Lower leg skin (tissue), 4 donors: ENCODE results near the gene SCFD2. TPM values are rescaled to one million over a fixed set of nuclear protein-coding genes. Genes with fewer than 3 reads are reported as not detected.
"Not testable (repeated sequence)": the region's sequence is repeated elsewhere in the genome, so short reads cannot be mapped to it uniquely, and the experiment has no call there.

Experiments used
- DNase-seq, 2 donors: peaks; one replicate each; pipeline ENCODE4 v3.0.0-alpha.2; 2019; ENCODE audit warnings: low spot score in 2 of 2
- H3K4me3 ChIP-seq: fragments of 200-600 bp; sonication (generic); 2 replicates; pipeline ENCODE4 v1.5.1; 2017; ENCODE audit warnings: mild to moderate bottlenecking, low read depth; ENCODE audit not compliant: poor library complexity, severe bottlenecking
- POLR2A ChIP-seq, 2 donors: fragments of 450-650 bp; IDR thresholded peaks; one replicate each; pipeline ENCODE4 v1.6.1; 2016 to 2017; ENCODE audit warnings: antibody characterized with exemption in 2 of 2, mild to moderate bottlenecking in 1 of 2, moderate library complexity in 1 of 2
- WGBS, 2 donors: methylation state at CpG; one replicate each; pipeline ENCODE4 v1.1.5; 2018; 5-methylcytosine and 5-hydroxymethylcytosine counted together
- intact Hi-C: fragments of 100-400 bp; cut with DNase I; formaldehyde crosslinking; loops from one replicate; pipeline ENCODE4 v1.15.0; 2023; ENCODE audit warnings: low total_unique reads
- total RNA-seq, 4 donors: library from RNA; depleted of rRNA; stranded (reverse); fragments of >200 nt; gene quantifications; one replicate each; pipeline ENCODE4 v1.1.0, GENCODE V29; 2016
- TF ChIP-seq, protein P1 (sequence below), 3 donors: fragments of 450-650 bp; IDR thresholded peaks; one replicate each; pipeline ENCODE4 v1.5.1; 2016; ENCODE audit warnings: antibody characterized with exemption in 3 of 3, mild to moderate bottlenecking in 3 of 3, moderate library complexity in 2 of 3

Gene SCFD2
- total RNA-seq, 4 donors from 2014 or later: 13.6 to 23.3 (median 19.0) TPM

DNA sequence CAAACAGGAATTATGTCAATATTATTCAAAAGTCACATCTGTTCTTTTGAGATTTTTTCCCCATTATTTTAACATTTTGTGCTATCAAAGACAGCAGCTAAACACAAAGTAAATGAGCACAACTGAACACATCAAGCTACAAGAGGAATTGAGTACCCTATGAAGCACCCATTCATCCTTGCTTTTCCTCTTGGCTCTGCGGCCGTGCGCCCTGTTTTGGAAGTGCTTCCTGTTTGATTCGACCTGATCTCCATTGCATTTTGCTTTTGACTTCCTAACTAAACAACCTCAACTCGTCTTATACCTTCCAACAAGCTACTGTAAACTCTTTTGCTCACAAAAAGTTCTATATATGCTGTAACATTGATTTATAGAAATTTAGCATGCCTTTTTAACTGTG lies 85.0 kb downstream of the SCFD2 start:
- no peak for TF ChIP-seq POLR2A (IDR thresholded peaks at IDR 0.05)
- TF ChIP-seq, protein P1, sequence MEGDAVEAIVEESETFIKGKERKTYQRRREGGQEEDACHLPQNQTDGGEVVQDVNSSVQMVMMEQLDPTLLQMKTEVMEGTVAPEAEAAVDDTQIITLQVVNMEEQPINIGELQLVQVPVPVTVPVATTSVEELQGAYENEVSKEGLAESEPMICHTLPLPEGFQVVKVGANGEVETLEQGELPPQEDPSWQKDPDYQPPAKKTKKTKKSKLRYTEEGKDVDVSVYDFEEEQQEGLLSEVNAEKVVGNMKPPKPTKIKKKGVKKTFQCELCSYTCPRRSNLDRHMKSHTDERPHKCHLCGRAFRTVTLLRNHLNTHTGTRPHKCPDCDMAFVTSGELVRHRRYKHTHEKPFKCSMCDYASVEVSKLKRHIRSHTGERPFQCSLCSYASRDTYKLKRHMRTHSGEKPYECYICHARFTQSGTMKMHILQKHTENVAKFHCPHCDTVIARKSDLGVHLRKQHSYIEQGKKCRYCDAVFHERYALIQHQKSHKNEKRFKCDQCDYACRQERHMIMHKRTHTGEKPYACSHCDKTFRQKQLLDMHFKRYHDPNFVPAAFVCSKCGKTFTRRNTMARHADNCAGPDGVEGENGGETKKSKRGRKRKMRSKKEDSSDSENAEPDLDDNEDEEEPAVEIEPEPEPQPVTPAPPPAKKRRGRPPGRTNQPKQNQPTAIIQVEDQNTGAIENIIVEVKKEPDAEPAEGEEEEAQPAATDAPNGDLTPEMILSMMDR (IDR thresholded peaks at IDR 0.05): no peak
- no peak overlapping the region for H3K4me3 ChIP-seq
- WGBS, 2 donors: 88 to 93% methylated on average over 5 of the region's 5 CpGs
- no peak for DNase-seq
- intact Hi-C loops: no loop called here

DNA sequence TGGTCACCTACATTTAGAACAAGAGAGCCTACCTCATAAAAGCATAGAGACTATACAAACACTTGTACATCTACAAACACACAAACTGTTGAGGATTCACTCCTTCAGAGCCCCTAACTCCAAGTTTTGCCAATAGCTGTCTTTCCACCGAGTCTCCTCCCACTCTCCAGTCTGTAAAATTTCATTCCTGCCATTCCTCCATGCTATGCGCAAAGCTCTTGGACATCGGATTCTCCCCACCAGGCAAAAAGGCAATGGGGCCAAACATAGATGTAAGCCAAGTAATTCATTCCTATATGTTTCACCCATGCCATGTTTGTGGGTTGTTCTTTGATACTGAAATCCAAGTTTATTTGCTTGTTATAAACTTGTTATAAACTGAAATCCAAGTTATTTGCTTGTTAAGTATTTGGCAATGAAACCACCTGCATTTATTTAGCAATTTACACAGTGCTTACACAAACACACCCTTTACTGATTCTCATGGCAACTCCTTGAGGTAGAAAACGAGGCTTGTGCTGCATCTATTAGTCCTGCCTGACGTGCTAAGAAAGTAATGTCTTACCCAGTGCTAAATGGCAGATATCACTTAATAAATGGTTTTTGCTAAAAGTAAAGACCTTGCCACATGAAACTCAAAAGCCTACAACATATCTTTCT lies 91.1 kb downstream of the SCFD2 start:
- TF ChIP-seq POLR2A (IDR thresholded peaks at IDR 0.05): no peak
- TF ChIP-seq, protein P1 (IDR thresholded peaks at IDR 0.05): no peak
- H3K4me3 ChIP-seq: no peak overlapping the region
- no peak for DNase-seq
- WGBS, 2 donors: 91% methylated on average over 5 of the region's 5 CpGs
- intact Hi-C loops: no loop called here

DNA sequence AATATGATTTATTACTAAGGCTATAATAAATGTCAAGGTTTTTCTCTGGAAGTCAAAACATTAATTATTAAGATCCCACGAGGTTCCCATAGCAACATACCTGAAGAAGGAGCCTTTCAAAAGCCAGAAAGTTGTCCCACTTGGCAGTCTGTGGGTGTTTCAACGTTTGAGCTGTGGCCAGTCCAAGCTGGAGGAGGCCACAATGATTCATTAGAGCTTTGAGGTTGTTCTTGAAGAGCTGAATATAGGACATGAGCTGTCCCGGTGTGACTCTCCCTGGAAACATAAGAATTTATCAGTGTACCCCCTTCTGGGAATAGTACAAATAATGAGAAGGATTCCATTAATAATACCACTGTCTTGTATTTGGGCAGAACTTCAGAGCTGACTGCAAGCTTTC lies 92.1 kb downstream of the SCFD2 start:
- H3K4me3 ChIP-seq: no peak overlapping the region
- DNase-seq: no peak
- 45 to 50% methylated on average over 3 of the region's 3 CpGs for WGBS, 2 donors
- intact Hi-C loops: no loop called here
- TF ChIP-seq POLR2A (IDR thresholded peaks at IDR 0.05): no peak
- TF ChIP-seq, protein P1 (IDR thresholded peaks at IDR 0.05): no peak

DNA sequence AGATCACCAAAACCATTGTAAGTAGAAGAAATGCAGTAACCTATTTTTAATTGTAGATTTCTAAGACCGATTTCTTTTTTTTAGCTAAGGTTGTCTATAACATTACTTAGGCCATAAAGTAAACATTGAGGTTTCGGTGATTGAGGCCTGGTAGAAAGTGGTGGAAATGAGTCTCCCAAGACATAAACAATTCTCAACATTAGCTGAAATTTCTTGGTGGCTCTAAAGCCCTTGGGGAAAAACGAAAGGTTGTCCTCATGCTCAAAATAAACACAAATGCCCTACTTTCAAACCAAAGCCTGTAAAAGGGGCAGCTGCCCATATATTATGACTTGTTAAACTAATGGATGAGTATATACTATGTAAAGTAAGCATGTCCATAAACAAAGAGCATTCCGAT lies 98.8 kb downstream of the SCFD2 start:
- DNase-seq: no peak
- no peak for TF ChIP-seq POLR2A (IDR thresholded peaks at IDR 0.05)
- TF ChIP-seq, protein P1 (IDR thresholded peaks at IDR 0.05): no peak
- H3K4me3 ChIP-seq: no peak overlapping the region
- 94 to 98% methylated on average over 4 of the region's 4 CpGs for WGBS, 2 donors
- intact Hi-C loops: no loop called here

DNA sequence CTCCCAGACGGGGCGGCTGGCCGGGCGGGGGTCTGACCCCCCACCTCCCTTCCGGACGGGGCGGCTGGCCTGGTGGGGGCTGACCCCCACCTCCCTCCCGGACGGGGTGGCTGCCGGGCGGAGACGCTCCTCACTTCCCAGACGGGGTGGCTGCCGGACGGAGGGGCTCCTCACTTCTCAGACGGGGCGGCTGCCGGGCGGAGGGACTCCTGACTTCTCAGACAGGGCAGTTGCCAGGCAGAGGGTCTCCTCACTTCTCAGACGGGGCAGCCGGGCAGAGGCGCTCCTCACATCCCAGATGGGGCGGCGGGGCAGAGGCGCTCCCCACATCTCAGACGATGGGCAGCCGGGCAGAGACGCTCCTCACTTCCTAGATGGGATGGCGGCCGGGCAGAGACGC lies 109.9 kb downstream of the SCFD2 start:
- DNase-seq, intact Hi-C loops, H3K4me3 ChIP-seq: not testable (repeated sequence)
- WGBS, 2 donors: 97 to 98% methylated on average over 12 to 21 of the region's 31 CpGs

DNA sequence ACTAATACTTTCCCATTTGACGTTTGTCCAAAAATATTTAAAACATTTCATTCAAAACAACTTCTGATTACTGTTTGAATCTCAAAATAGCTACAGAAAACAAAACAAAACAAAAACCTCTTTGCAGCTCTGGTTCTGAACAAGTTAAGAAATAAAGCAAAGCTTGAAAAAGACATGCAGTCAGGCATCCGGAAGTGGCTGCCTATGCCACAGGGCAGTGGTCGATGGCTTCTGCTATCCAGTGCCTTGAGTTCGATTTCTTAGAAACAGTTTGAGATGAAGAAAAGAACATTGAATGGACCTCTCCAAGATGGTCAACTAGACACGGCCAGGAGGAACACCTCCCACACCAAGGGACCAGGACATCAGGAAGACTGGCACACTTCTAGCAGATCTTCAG lies 125.3 kb downstream of the SCFD2 start:
- no peak for DNase-seq
- 70 to 76% methylated on average over 5 of the region's 5 CpGs for WGBS, 2 donors
- TF ChIP-seq POLR2A (IDR thresholded peaks at IDR 0.05): no peak
- TF ChIP-seq, protein P1 (IDR thresholded peaks at IDR 0.05): no peak
- intact Hi-C loops: no loop called here
- H3K4me3 ChIP-seq: no peak overlapping the region

DNA sequence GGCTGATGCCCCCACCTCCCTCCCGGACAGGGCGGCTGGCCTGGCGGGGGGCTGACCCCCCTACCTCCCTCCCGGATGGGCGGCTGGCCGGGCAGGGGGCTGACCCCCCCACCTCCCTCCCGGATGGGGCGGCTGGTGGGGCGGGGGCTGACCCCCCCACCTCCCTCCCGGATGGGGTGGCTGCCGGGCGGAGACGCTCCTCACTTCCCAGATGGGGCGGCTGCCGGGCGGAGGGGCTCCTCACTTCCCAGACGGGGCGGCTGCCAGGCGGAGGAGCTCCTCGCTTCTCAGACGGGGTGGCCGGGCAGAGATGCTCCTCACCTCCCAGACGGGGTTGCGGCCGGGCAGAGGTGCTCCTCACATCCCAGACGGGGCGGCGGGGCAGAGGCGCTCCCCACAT lies 127.5 kb downstream of the SCFD2 start:
- DNase-seq, intact Hi-C loops, H3K4me3 ChIP-seq: not testable (repeated sequence)
- 100% methylated on average over 7 of the region's 29 CpGs; no CpG with 5 or more reads in 1 of the 2 donors for WGBS, 2 donors

DNA sequence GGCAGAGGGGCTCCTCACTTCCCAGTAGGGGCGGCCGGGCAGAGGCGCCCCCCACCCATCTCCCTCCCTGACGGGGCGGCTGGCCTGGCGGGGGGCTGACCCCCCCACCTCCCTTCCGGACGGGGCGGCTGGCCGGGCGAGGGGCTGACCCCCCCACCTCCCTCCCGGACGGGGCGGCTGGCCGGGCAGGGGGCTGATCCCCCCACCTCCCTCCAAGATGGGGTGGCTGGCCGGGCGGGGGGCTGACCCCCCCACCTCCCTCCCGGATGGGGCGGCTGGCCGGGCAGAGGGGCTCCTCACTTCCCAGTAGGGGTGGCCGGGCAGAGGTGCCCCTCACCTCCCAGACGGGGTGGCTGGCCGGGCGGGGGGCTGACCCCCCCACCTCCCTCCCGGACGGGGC lies 128.1 kb downstream of the SCFD2 start:
- intact Hi-C loops, H3K4me3 ChIP-seq, DNase-seq: not testable (repeated sequence)
- WGBS, 2 donors: no CpG with 5 or more reads among the region's 26 CpGs

DNA sequence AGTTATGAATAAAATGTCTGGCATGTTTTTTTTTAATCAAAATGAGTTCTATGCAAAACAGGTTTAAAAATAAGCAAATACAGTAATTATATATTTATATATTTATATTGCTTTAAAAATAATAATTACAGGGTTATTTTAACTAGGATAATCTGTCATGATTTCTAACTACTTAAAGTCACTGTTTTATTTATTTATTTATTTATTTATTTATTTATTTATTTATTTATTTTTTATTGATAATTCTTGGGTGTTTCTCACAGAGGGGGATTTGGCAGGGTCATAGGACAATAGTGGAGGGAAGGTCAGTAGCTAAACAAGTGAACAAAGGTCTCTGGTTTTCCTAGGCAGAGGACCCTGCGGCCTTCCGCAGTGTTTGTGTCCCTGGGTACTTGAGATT lies 129.2 kb downstream of the SCFD2 start:
- WGBS, 2 donors: 100% methylated on average over 2 of the region's 2 CpGs; no CpG with 5 or more reads in 1 of the 2 donors
- intact Hi-C loops, H3K4me3 ChIP-seq, DNase-seq: not testable (repeated sequence)
